HepG2 (cell line): ENCODE data around the gene VPS13D. TPM values are rescaled to one million over a fixed set of nuclear protein-coding genes. Genes with fewer than 3 reads are reported as not detected.

Source experiments
- GPBP1L1 ChIP-seq: sonication (generic); formaldehyde crosslinking; IDR thresholded peaks from 2 replicates; pipeline ENCODE4 v1.5.0; 2020; ENCODE audit warnings: mild to moderate bottlenecking, missing genetic modification reagents
- MXI1 ChIP-seq: IDR thresholded peaks from 3 replicates; pipeline ENCODE4 v1.6.1; 2012; ENCODE audit warnings: low read depth, low read length, inconsistent platforms, borderline replicate concordance
- PLSCR1 ChIP-seq: sonication (generic); formaldehyde crosslinking; IDR thresholded peaks from 2 replicates; pipeline ENCODE4 v1.5.0; 2020; ENCODE audit warnings: missing genetic modification reagents, mild to moderate bottlenecking, borderline replicate concordance
- ZNF407 ChIP-seq: sonication (generic); formaldehyde crosslinking; IDR thresholded peaks from one replicate; pipeline ENCODE4 v1.5.1; 2020; ENCODE audit warnings: mild to moderate bottlenecking, missing genetic modification reagents; ENCODE audit errors: not compliant biosample characterization
- polyA plus RNA-seq, 8 experiments: library from polyadenylated mRNA; depleted of rRNA in 3 of 8; stranded (reverse) in 7 of 8; unstranded in 1 of 8; fragments of >200 nt; fragmentation: Illumina TruSeq in 4 of 8; extraction: Trizol in 4 of 8; gene quantifications; 2 replicates each; pipeline versions ENCODE4 v1.2.1 to v1.2.3, GENCODE V29; 2011 to 2016; ENCODE audit warnings: low read depth in 4 of 8, missing spikeins in 1 of 8, mixed read lengths in 1 of 8; ENCODE audit not compliant: insufficient read depth in 1 of 8
- total RNA-seq, 5 experiments: library from RNA; depleted of rRNA; stranded (reverse); fragments of >200 nt; fragmentation: Illumina TruSeq; extraction: Trizol; gene quantifications; 2 replicates each; pipeline ENCODE4 v1.2.3, GENCODE V29; 2016; ENCODE audit warnings: low read depth in 1 of 5
- TF ChIP-seq, protein P1 (sequence below): sonication (generic); formaldehyde crosslinking; IDR thresholded peaks from 2 replicates; pipeline ENCODE4 v1.4.0; 2020; ENCODE audit warnings: missing genetic modification reagents, borderline replicate concordance
- TF ChIP-seq, protein P2 (sequence below): sonication (generic); formaldehyde crosslinking; IDR thresholded peaks from 2 replicates; pipeline ENCODE4 v1.5.1; 2020; ENCODE audit warnings: mild to moderate bottlenecking, missing genetic modification reagents, moderate library complexity
- TF ChIP-seq, protein P3 (sequence below): sonication (generic); formaldehyde crosslinking; IDR thresholded peaks from 2 replicates; pipeline ENCODE4 v1.8.0; 2022; ENCODE audit warnings: mild to moderate bottlenecking, missing genetic modification reagents; ENCODE audit not compliant: insufficient replicate concordance

VPS13D gene
- total and polyA plus RNA-seq, 2 of the 13 experiments (the other 11 are each of a cell fraction or from before 2014, with no cell fraction given): 8.6 to 13.9 TPM

GRCh38 chr1:12477936-12478611, 248.2 kb downstream of the VPS13D start (continued):
- TF ChIP-seq ZNF407 (CRISPR knock-in tag) (no peak), MXI1 (0 out of 3 replicates have a peak, but pooled peaks have one; percentile 19), GPBP1L1 (CRISPR knock-in tag) (no peak), PLSCR1 (CRISPR knock-in tag) (no peak)
- TF ChIP-seq, protein P1, sequence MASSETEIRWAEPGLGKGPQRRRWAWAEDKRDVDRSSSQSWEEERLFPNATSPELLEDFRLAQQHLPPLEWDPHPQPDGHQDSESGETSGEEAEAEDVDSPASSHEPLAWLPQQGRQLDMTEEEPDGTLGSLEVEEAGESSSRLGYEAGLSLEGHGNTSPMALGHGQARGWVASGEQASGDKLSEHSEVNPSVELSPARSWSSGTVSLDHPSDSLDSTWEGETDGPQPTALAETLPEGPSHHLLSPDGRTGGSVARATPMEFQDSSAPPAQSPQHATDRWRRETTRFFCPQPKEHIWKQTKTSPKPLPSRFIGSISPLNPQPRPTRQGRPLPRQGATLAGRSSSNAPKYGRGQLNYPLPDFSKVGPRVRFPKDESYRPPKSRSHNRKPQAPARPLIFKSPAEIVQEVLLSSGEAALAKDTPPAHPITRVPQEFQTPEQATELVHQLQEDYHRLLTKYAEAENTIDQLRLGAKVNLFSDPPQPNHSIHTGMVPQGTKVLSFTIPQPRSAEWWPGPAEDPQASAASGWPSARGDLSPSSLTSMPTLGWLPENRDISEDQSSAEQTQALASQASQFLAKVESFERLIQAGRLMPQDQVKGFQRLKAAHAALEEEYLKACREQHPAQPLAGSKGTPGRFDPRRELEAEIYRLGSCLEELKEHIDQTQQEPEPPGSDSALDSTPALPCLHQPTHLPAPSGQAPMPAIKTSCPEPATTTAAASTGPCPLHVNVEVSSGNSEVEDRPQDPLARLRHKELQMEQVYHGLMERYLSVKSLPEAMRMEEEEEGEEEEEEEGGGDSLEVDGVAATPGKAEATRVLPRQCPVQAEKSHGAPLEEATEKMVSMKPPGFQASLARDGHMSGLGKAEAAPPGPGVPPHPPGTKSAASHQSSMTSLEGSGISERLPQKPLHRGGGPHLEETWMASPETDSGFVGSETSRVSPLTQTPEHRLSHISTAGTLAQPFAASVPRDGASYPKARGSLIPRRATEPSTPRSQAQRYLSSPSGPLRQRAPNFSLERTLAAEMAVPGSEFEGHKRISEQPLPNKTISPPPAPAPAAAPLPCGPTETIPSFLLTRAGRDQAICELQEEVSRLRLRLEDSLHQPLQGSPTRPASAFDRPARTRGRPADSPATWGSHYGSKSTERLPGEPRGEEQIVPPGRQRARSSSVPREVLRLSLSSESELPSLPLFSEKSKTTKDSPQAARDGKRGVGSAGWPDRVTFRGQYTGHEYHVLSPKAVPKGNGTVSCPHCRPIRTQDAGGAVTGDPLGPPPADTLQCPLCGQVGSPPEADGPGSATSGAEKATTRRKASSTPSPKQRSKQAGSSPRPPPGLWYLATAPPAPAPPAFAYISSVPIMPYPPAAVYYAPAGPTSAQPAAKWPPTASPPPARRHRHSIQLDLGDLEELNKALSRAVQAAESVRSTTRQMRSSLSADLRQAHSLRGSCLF (CRISPR knock-in tag): no peak
- TF ChIP-seq, protein P2, sequence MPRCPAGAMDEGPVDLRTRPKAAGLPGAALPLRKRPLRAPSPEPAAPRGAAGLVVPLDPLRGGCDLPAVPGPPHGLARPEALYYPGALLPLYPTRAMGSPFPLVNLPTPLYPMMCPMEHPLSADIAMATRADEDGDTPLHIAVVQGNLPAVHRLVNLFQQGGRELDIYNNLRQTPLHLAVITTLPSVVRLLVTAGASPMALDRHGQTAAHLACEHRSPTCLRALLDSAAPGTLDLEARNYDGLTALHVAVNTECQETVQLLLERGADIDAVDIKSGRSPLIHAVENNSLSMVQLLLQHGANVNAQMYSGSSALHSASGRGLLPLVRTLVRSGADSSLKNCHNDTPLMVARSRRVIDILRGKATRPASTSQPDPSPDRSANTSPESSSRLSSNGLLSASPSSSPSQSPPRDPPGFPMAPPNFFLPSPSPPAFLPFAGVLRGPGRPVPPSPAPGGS (CRISPR knock-in tag): peak; percentile 60; the same call in 1 of the 2 replicates
- TF ChIP-seq, protein P3, sequence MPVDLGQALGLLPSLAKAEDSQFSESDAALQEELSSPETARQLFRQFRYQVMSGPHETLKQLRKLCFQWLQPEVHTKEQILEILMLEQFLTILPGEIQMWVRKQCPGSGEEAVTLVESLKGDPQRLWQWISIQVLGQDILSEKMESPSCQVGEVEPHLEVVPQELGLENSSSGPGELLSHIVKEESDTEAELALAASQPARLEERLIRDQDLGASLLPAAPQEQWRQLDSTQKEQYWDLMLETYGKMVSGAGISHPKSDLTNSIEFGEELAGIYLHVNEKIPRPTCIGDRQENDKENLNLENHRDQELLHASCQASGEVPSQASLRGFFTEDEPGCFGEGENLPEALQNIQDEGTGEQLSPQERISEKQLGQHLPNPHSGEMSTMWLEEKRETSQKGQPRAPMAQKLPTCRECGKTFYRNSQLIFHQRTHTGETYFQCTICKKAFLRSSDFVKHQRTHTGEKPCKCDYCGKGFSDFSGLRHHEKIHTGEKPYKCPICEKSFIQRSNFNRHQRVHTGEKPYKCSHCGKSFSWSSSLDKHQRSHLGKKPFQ (CRISPR knock-in tag): no peak
